B cell (primary cell): ENCODE results near the gene DCHS2. TPM values are rescaled to one million over a fixed set of nuclear protein-coding genes. Genes with fewer than 3 reads are reported as not detected.

Experiments used
- ATAC-seq: fragments of 200-7000 bp; cut with Tn5 transposase; one replicate; pipeline ENCODE4 v1.10.0; 2021; ENCODE audit warnings: low read depth, mild to moderate bottlenecking, moderate number of reproducible peaks, moderate library complexity
- CTCF ChIA-PET: fragments of 350-600 bp; sonication (Branson Sonifier 250); formaldehyde crosslinking; loops from one replicate; lab custom pipeline; 2021; ENCODE audit warnings: antibody characterized with exemption, inconsistent platforms; lab: Charles Lee
- POLR2A ChIA-PET: fragments of 350-600 bp; sonication (Branson Sonifier 250); formaldehyde crosslinking; loops from one replicate; lab custom pipeline; 2021; ENCODE audit warnings: antibody characterized with exemption; lab: Charles Lee
- DNase-seq: peaks from one replicate; pipeline ENCODE4 v3.0.0; 2013
- H2AFZ ChIP-seq: 2 replicates; pipeline ENCODE4 v1.6.1; 2012; ENCODE audit warnings: mild to moderate bottlenecking, low read depth, low read length; ENCODE audit not compliant: insufficient read depth, poor library complexity, severe bottlenecking
- H3K27ac ChIP-seq, 2 donors: 1 replicate in 1 of 2; 2 replicates in 1 of 2; pipeline ENCODE4 v1.5.1; 2012 to 2013; ENCODE audit warnings: low read length in 2 of 2, mild to moderate bottlenecking in 2 of 2, moderate library complexity in 1 of 2
- H3K27me3 ChIP-seq, 4 experiments: fragments of 200-600 bp in 1 of 4; sonication (generic) in 1 of 4; replicated peaks in 1 of 4; 1 replicate in 2 of 4; 2 replicates in 2 of 4; pipeline versions ENCODE4 v1.6.1 to v1.7.0; 2013 to 2016; ENCODE audit warnings: low read length in 3 of 4, mild to moderate bottlenecking in 2 of 4, mixed read lengths in 1 of 4, moderate library complexity in 1 of 4; ENCODE audit not compliant: insufficient read depth in 4 of 4, control insufficient read depth in 3 of 4; ENCODE audit errors: control extremely low read depth in 1 of 4
- H3K36me3 ChIP-seq, 2 experiments: replicated peaks in 1 of 2; 1 replicate in 1 of 2; 2 replicates in 1 of 2; pipeline versions ENCODE4 v1.6.1 to v1.7.1; 2013; ENCODE audit warnings: low read length in 1 of 2; ENCODE audit not compliant: insufficient read depth in 2 of 2, control insufficient read depth in 1 of 2; ENCODE audit errors: control extremely low read depth in 1 of 2, extremely low read depth in 1 of 2
- H3K4me1 ChIP-seq, 2 donors: fragments of 200-600 bp in 1 of 2; sonication (generic) in 1 of 2; 1 replicate in 1 of 2; 2 replicates in 1 of 2; pipeline versions ENCODE4 v1.5.1 to v1.6.1; 2013 to 2017; ENCODE audit warnings: low read length in 2 of 2; ENCODE audit not compliant: control insufficient read depth in 2 of 2, insufficient read depth in 2 of 2
- H3K4me2 ChIP-seq: replicated peaks from 2 replicates; pipeline ENCODE3; 2012; ENCODE audit warnings: mild to moderate bottlenecking, low read depth, low read length; ENCODE audit not compliant: poor library complexity, severe bottlenecking
- H3K4me3 ChIP-seq, 5 experiments: fragments of 200-600 bp in 1 of 5; sonication (generic) in 1 of 5; 1 replicate in 3 of 5; 2 replicates in 2 of 5; pipeline versions ENCODE4 v1.5.1 to v1.7.0; 2011 to 2016; ENCODE audit warnings: low read length in 4 of 5, mild to moderate bottlenecking in 4 of 5, low read depth in 2 of 5, control low read depth in 1 of 5, moderate library complexity in 1 of 5; ENCODE audit not compliant: insufficient read depth in 1 of 5; ENCODE audit errors: control extremely low read depth in 1 of 5, extremely low read depth in 1 of 5
- H3K79me2 ChIP-seq: fragments of 200-600 bp; sonication (generic); one replicate; pipeline ENCODE4 v1.6.0; 2016; ENCODE audit warnings: low read length; ENCODE audit not compliant: control insufficient read depth, insufficient read depth
- H3K9ac ChIP-seq: fragments of 200-600 bp; sonication (generic); 2 replicates; pipeline ENCODE4 v1.6.1; 2017; ENCODE audit warnings: mild to moderate bottlenecking, low read length, moderate library complexity
- H3K9me3 ChIP-seq, 3 donors: one replicate each; pipeline versions ENCODE4 v1.6.1 to v1.7.1; 2013; ENCODE audit warnings: low read length in 2 of 3; ENCODE audit not compliant: control insufficient read depth in 2 of 3, insufficient read depth in 1 of 3; ENCODE audit errors: control extremely low read depth in 1 of 3
- H4K20me1 ChIP-seq: 2 replicates; pipeline ENCODE4 v1.6.0; 2012; ENCODE audit warnings: mild to moderate bottlenecking, low read length; ENCODE audit not compliant: insufficient read depth, control insufficient read depth, poor library complexity, severe bottlenecking
- H3K27ac Mint-ChIP-seq: one replicate; pipeline ENCODE4 v1.8.0; 2021; ENCODE audit warnings: mixed read lengths
- H3K27me3 Mint-ChIP-seq: one replicate; pipeline ENCODE4 v1.8.0; 2021; ENCODE audit warnings: mixed read lengths
- H3K4me1 Mint-ChIP-seq: one replicate; pipeline ENCODE4 v1.8.0; 2021; ENCODE audit warnings: mixed read lengths
- H3K4me3 Mint-ChIP-seq: one replicate; pipeline ENCODE4 v1.8.0; 2021; ENCODE audit warnings: mixed read lengths
- H3K9me3 Mint-ChIP-seq: one replicate; pipeline ENCODE4 v1.8.0; 2022; ENCODE audit warnings: mixed read lengths; ENCODE audit not compliant: insufficient read depth
- EZH2 ChIP-seq: IDR thresholded peaks from 2 replicates; pipeline ENCODE4 v1.6.1; 2012; ENCODE audit warnings: borderline replicate concordance, low read depth, mild to moderate bottlenecking, moderate library complexity, low read length; ENCODE audit not compliant: insufficient read depth, poor library complexity, severe bottlenecking
- WGBS: methylation state at CpG from one replicate; pipeline ENCODE4 v1.1.5; 2013; ENCODE audit warnings: missing lambda C conversion rate; ENCODE audit not compliant: insufficient coverage; 5-methylcytosine and 5-hydroxymethylcytosine counted together
- intact Hi-C: fragments of 100-400 bp; cut with micrococcal nuclease; formaldehyde crosslinking; loops from one replicate; pipeline ENCODE4 v1.10.0; 2022
- polyA plus RNA-seq: library from polyadenylated mRNA; depleted of rRNA; stranded (reverse); fragments of >200 nt; gene quantifications from 2 replicates; pipeline ENCODE4 v1.2.3, GENCODE V29; 2012
- total RNA-seq, 2 donors: library from RNA; stranded (reverse); fragments of 120-200 nt in 1 of 2; gene quantifications; 1 replicate in 1 of 2; 2 replicates in 1 of 2; pipeline versions ENCODE4 v1.2.3 to v1.2.4, GENCODE V29; 2013 to 2022
- TF ChIP-seq, protein P1 (sequence below): fragments of 200-600 bp; IDR thresholded peaks from one replicate; pipeline ENCODE4 v1.8.0; 2022; ENCODE audit warnings: antibody characterized with exemption, mild to moderate bottlenecking

The DCHS2 gene
- total and polyA plus RNA-seq, 2 donors (not counting 1 experiment from before 2014, with no cell fraction given) = 0.02 to 0.06 TPM

DNA sequence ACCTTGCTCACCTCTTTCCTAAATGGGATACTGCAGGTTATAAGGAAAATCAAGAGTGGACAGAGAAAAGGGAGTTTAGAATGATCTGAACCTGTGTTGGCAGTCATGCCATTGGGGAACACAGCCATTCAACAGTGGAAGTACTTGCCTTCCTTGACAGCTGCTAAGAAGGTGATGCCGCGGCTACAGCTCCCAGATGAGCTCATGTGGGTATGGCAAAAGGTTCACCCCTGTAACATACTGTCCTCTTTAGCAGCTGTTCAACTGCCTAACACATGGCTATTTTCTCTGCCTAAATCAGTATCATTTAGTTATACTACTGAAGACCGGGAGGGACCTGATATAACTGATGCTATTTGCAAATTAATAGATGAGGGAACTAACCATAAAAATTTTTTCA is 76.8 kb downstream of the DCHS2 start:
- Mint-ChIP-seq H3K27ac (no peak overlapping the region), H3K27me3 (peaks cover 9% of the 10 kb centered on the region), H3K9me3 (peaks cover 3% of the 10 kb centered on the region), H3K4me1 (peaks cover 25% of the 10 kb centered on the region), H3K4me3 (no peak overlapping the region)
- CTCF ChIA-PET = no interaction called here
- no peak for ATAC-seq
- H3K27me3 ChIP-seq = peaks cover 0 to under 1% (median 0%) of the 10 kb centered on the region in 4 experiments
- DNase-seq = no peak
- intact Hi-C loops = loop anchor here (5.0 kb wide), 2 partner anchors 47 to 78 kb away; partner anchors contain the start of gene DCHS2
- POLR2A ChIA-PET = no interaction called here
- H3K4me3 ChIP-seq = no peak overlapping the region
- no peak overlapping the region for H3K4me2 ChIP-seq
- TF ChIP-seq EZH2 = no peak
- TF ChIP-seq, protein P1, sequence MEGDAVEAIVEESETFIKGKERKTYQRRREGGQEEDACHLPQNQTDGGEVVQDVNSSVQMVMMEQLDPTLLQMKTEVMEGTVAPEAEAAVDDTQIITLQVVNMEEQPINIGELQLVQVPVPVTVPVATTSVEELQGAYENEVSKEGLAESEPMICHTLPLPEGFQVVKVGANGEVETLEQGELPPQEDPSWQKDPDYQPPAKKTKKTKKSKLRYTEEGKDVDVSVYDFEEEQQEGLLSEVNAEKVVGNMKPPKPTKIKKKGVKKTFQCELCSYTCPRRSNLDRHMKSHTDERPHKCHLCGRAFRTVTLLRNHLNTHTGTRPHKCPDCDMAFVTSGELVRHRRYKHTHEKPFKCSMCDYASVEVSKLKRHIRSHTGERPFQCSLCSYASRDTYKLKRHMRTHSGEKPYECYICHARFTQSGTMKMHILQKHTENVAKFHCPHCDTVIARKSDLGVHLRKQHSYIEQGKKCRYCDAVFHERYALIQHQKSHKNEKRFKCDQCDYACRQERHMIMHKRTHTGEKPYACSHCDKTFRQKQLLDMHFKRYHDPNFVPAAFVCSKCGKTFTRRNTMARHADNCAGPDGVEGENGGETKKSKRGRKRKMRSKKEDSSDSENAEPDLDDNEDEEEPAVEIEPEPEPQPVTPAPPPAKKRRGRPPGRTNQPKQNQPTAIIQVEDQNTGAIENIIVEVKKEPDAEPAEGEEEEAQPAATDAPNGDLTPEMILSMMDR = no peak
- peaks cover 12 to 13% of the 10 kb centered on the region in 2 donors for H3K4me1 ChIP-seq
- 100% methylated on average over 2 of the region's 3 CpGs for WGBS
- no peaks in the 10 kb centered on the region for H3K79me2 ChIP-seq
- H4K20me1 ChIP-seq = no peaks in the 10 kb centered on the region
- peak overlapping the region; percentile 3 for H2AFZ ChIP-seq
- no peak overlapping the region for H3K27ac ChIP-seq
- peaks cover 0 to 2% (median 0%) of the 10 kb centered on the region in 3 donors for H3K9me3 ChIP-seq
- H3K36me3 ChIP-seq = no peaks in the 10 kb centered on the region
- no peak overlapping the region for H3K9ac ChIP-seq

DNA sequence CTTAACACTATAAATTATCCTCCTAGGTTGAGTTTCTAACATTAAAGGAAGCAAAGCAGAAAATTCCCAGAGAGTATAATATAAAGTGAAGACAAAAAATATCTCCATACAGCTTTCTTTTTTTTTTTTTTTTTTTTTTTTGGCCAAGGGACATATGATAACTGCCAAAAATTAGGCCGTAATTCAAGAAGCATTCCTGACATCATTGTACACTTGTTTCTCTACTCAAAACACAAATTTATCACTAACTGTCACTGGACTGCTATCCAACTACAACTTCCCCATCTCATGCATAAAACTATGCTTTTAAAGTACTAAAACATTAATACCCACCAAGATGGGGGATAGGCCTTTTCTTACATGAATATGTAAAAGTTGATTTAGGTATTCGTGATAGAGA is 77.2 kb downstream of the DCHS2 start:
- Histone ChIP-seq H3K36me3 (no peaks in the 10 kb centered on the region), H3K9me3 (peaks cover 0 to 2% (median 0%) of the 10 kb centered on the region in 3 donors), H3K4me2 (no peak overlapping the region), H3K79me2 (no peaks in the 10 kb centered on the region), H3K27me3 (peaks cover 0 to 5% (median 0%) of the 10 kb centered on the region in 4 experiments), H3K4me3 (no peak overlapping the region), H3K27ac (no peak overlapping the region), H4K20me1 (no peaks in the 10 kb centered on the region), H3K9ac (no peak overlapping the region), H3K4me1 (peaks cover 12 to 13% of the 10 kb centered on the region in 2 donors), H2AFZ (peak overlapping the region; percentile 3)
- peaks cover 9% of the 10 kb centered on the region for H3K27me3 Mint-ChIP-seq
- TF ChIP-seq, protein P1 = no peak
- TF ChIP-seq EZH2 = no peak
- no peak for ATAC-seq
- ChIA-PET POLR2A (no interaction called here), CTCF (interaction anchor here (0.7 kb wide), 1 partner anchor 66 kb away, joined by 4 read pairs; no protein-coding TSS in a partner anchor)
- no peak overlapping the region for H3K4me3 Mint-ChIP-seq
- H3K9me3 Mint-ChIP-seq = peaks cover 3% of the 10 kb centered on the region
- no peak overlapping the region for H3K27ac Mint-ChIP-seq
- WGBS = 100% methylated on average over 1 of the region's 2 CpGs
- H3K4me1 Mint-ChIP-seq = peaks cover 23% of the 10 kb centered on the region
- intact Hi-C loops = no loop called here
- DNase-seq = no peak
